ENCODE results near the gene TSNAX.

Gene TSNAX

GRCh38 chr1:231517076-231517475 is 11.4 kb upstream of the TSNAX start:
- no peak for DNase-seq (ENCODE audit: extremely low read depth in 1 of 2, low read depth in 1 of 2)

- no peak for DNase-seq (ENCODE audit: extremely low read depth in 1 of 2, low read depth in 1 of 2)
These were observed 9.9 kb upstream of the TSNAX start for GRCh38 chr1:231518485-231519034.

GRCh38 chr1:231519166-231519565 is 9.3 kb upstream of the TSNAX start:
- no peak for DNase-seq (ENCODE audit: extremely low read depth in 1 of 2, low read depth in 1 of 2)

GRCh38 chr1:231522038-231522437 is 6.4 kb upstream of the TSNAX start:
- no peak for DNase-seq (ENCODE audit: extremely low read depth in 1 of 2, low read depth in 1 of 2)

GRCh38 chr1:231522931-231523642 is 5.4 kb upstream of the TSNAX start:
- DNase-seq (ENCODE audit: extremely low read depth in 1 of 2, low read depth in 1 of 2): no peak

GRCh38 chr1:231523816-231524215 is 4.7 kb upstream of the TSNAX start:
- no peak for DNase-seq (ENCODE audit: extremely low read depth in 1 of 2, low read depth in 1 of 2)

GRCh38 chr1:231526536-231526935 is 1.9 kb upstream of the TSNAX start:
- DNase-seq (ENCODE audit: extremely low read depth in 1 of 2, low read depth in 1 of 2): no peak

GRCh38 chr1:231527586-231528171 is 790 bp upstream of the TSNAX start:
- no peak for DNase-seq (ENCODE audit: extremely low read depth in 1 of 2, low read depth in 1 of 2)

GRCh38 chr1:231533240-231533639 is 4.8 kb downstream of the TSNAX start:
- DNase-seq (ENCODE audit: extremely low read depth in 1 of 2, low read depth in 1 of 2): no peak

- DNase-seq (ENCODE audit: extremely low read depth in 1 of 2, low read depth in 1 of 2): no peak
These were observed 6.3 kb downstream of the TSNAX start for GRCh38 chr1:231534703-231535159.

GRCh38 chr1:231536099-231536498 is 7.6 kb downstream of the TSNAX start:
- no peak for DNase-seq (ENCODE audit: extremely low read depth in 1 of 2, low read depth in 1 of 2)

GRCh38 chr1:231540847-231541246 is 12.4 kb downstream of the TSNAX start:
- DNase-seq (ENCODE audit: extremely low read depth in 1 of 2, low read depth in 1 of 2): no peak

- DNase-seq (ENCODE audit: extremely low read depth in 1 of 2, low read depth in 1 of 2): no peak
These were observed 13.4 kb downstream of the TSNAX start for GRCh38 chr1:231541842-231542241.

- DNase-seq (ENCODE audit: extremely low read depth in 1 of 2, low read depth in 1 of 2): no peak
These were observed 16.6 kb downstream of the TSNAX start for GRCh38 chr1:231544943-231545592.

- no peak for DNase-seq (ENCODE audit: extremely low read depth in 1 of 2, low read depth in 1 of 2)
These were observed 18.2 kb downstream of the TSNAX start for GRCh38 chr1:231546693-231547092.

- no peak for DNase-seq (ENCODE audit: extremely low read depth in 1 of 2, low read depth in 1 of 2)
These were observed 21.4 kb downstream of the TSNAX start for GRCh38 chr1:231549733-231550447.

GRCh38 chr1:231550448-231550781 is 21.9 kb downstream of the TSNAX start:
- DNase-seq (ENCODE audit: extremely low read depth in 1 of 2, low read depth in 1 of 2): no peak

GRCh38 chr1:231553320-231553719 is 24.9 kb downstream of the TSNAX start:
- DNase-seq (ENCODE audit: extremely low read depth in 1 of 2, low read depth in 1 of 2): no peak

- DNase-seq (ENCODE audit: extremely low read depth in 1 of 2, low read depth in 1 of 2): no peak
These were observed 26.5 kb downstream of the TSNAX start for GRCh38 chr1:231554969-231555368.

- DNase-seq (ENCODE audit: extremely low read depth in 1 of 2, low read depth in 1 of 2): no peak
These were observed 28.9 kb downstream of the TSNAX start for GRCh38 chr1:231557411-231557810.
